ENCODE data around the gene ATXN1.

ATXN1 gene

GRCh38 chr6:16670617-16671051, 90.6 kb downstream of the ATXN1 start:
- no peak for TF ChIP-seq CTCF (IDR thresholded peaks at IDR 0.05; ENCODE audit: low read depth, low read length)
- H3K4me1 ChIP-seq, result no peaks in the 10 kb centered on the region
- no peaks in the 10 kb centered on the region for H3K9me3 ChIP-seq
- H3K27me3 ChIP-seq, result no peaks in the 10 kb centered on the region
- no peaks in the 10 kb centered on the region for H3K36me3 ChIP-seq
- no peak for DNase-seq
- no peak overlapping the region for H3K4me3 ChIP-seq (ENCODE audit: low read depth, low read length)

GRCh38 chr6:16670183-16670582, 91.1 kb downstream of the ATXN1 start:
- no peaks in the 10 kb centered on the region for H3K4me1 ChIP-seq
- H3K27me3 ChIP-seq, result no peaks in the 10 kb centered on the region
- no peak for TF ChIP-seq CTCF (IDR thresholded peaks at IDR 0.05; ENCODE audit: low read depth, low read length)
- H3K9me3 ChIP-seq, result no peaks in the 10 kb centered on the region
- DNase-seq, result no peak
- no peak overlapping the region for H3K4me3 ChIP-seq (ENCODE audit: low read depth, low read length)
- no peaks in the 10 kb centered on the region for H3K36me3 ChIP-seq

- Histone ChIP-seq H3K9me3 (no peaks in the 10 kb centered on the region), H3K27me3 (no peaks in the 10 kb centered on the region), H3K4me3 (ENCODE audit: low read depth, low read length) (no peak overlapping the region), H3K36me3 (no peaks in the 10 kb centered on the region), H3K4me1 (no peaks in the 10 kb centered on the region)
- no peak for TF ChIP-seq CTCF (IDR thresholded peaks at IDR 0.05; ENCODE audit: low read depth, low read length)
- no peak for DNase-seq
These were observed 92.0 kb downstream of the ATXN1 start for GRCh38 chr6:16669227-16669626.

- no peaks in the 10 kb centered on the region for H3K9me3 ChIP-seq
- no peak overlapping the region for H3K4me3 ChIP-seq (ENCODE audit: low read depth, low read length)
- no peaks in the 10 kb centered on the region for H3K27me3 ChIP-seq
- H3K36me3 ChIP-seq, result no peaks in the 10 kb centered on the region
- no peak for DNase-seq
- H3K4me1 ChIP-seq, result no peaks in the 10 kb centered on the region
- no peak for TF ChIP-seq CTCF (IDR thresholded peaks at IDR 0.05; ENCODE audit: low read depth, low read length)
These were observed 93.8 kb downstream of the ATXN1 start for GRCh38 chr6:16667509-16667908.

- no peak for TF ChIP-seq CTCF (IDR thresholded peaks at IDR 0.05; ENCODE audit: low read depth, low read length)
- no peaks in the 10 kb centered on the region for H3K9me3 ChIP-seq
- no peak overlapping the region for H3K4me3 ChIP-seq (ENCODE audit: low read depth, low read length)
- H3K27me3 ChIP-seq, result no peaks in the 10 kb centered on the region
- DNase-seq, result no peak
- no peaks in the 10 kb centered on the region for H3K36me3 ChIP-seq
- H3K4me1 ChIP-seq, result no peaks in the 10 kb centered on the region
These were observed 95.3 kb downstream of the ATXN1 start for GRCh38 chr6:16665992-16666391.

DNA sequence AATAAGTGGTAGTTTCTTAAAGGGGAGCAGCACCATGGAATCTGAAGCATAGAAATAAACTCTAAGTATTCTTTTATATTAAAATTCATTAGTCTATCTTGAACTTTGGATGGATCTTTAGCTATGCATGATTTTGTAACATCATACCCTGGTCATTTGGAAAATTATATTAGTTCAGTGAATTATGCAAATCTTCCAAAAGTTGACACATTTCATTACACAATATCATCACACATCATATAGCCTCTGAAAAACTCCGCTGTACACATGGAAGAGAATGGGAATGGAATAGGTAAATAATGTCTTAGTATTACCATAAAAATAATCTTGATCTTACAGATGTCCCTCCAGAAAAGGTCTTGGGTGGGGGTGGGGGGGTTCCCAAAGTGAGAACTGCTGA, 96.1 kb downstream of the ATXN1 start:
- no peak for DNase-seq
- H3K27me3 ChIP-seq, result no peaks in the 10 kb centered on the region
- no peaks in the 10 kb centered on the region for H3K4me1 ChIP-seq
- no peak overlapping the region for H3K4me3 ChIP-seq (ENCODE audit: low read depth, low read length)
- no peaks in the 10 kb centered on the region for H3K9me3 ChIP-seq
- no peak for TF ChIP-seq CTCF (IDR thresholded peaks at IDR 0.05; ENCODE audit: low read depth, low read length)
- no peaks in the 10 kb centered on the region for H3K36me3 ChIP-seq
